Gastrocnemius medialis (tissue), 4 donors: ENCODE data around the gene CDKL1.

Source experiments
- CTCF ChIP-seq, 5 experiments: fragments of 450-650 bp in 3 of 5; fragments of 200-600 bp in 2 of 5; sonication (generic) in 2 of 5; IDR thresholded peaks in 4 of 5; conservative IDR thresholded peaks in 1 of 5; 1 replicate in 4 of 5; 2 replicates in 1 of 5; pipeline ENCODE4 v1.5.1; 2016 to 2019; ENCODE audit warnings: antibody characterized with exemption in 5 of 5, mild to moderate bottlenecking in 3 of 5, moderate library complexity in 3 of 5
- POLR2A ChIP-seq, 2 donors: fragments of 450-650 bp; IDR thresholded peaks; one replicate each; pipeline ENCODE4 v1.6.1; 2017; ENCODE audit warnings: antibody characterized with exemption in 2 of 2, mild to moderate bottlenecking in 2 of 2, moderate library complexity in 2 of 2

- TF ChIP-seq CTCF (IDR thresholded peaks at IDR 0.05 in 4 of 5, conservative IDR thresholded peaks at IDR 0.05 in 1 of 5), result no peak
- TF ChIP-seq POLR2A (IDR thresholded peaks at IDR 0.05), result no peak
Observed at GRCh38 chr14:50333014-50333509, 63.6 kb downstream of the CDKL1 start.
